Measurements from ENCODE around the gene CNOT4.

DNA sequence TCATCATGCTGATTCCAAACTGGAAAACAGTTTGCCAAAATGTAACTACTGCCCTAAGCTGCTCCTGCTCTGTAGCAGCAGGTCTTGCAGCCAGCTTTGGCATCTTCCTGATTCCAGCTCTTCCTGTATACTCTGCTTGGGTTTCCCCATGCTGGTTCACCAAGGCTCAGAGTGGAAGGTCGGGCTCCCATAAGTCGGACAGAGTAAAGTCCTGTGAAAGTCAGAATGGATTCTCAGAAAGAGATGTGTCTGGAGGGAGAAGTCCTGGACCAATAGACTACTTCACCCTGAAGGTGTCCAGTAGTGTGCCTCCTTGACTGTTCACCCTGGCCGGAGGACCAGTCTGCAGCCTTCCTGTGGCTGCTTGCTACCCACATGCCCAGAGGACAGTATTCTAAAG, 182.4 kb downstream of the CNOT4 start:
- TF ChIP-seq, protein P1, sequence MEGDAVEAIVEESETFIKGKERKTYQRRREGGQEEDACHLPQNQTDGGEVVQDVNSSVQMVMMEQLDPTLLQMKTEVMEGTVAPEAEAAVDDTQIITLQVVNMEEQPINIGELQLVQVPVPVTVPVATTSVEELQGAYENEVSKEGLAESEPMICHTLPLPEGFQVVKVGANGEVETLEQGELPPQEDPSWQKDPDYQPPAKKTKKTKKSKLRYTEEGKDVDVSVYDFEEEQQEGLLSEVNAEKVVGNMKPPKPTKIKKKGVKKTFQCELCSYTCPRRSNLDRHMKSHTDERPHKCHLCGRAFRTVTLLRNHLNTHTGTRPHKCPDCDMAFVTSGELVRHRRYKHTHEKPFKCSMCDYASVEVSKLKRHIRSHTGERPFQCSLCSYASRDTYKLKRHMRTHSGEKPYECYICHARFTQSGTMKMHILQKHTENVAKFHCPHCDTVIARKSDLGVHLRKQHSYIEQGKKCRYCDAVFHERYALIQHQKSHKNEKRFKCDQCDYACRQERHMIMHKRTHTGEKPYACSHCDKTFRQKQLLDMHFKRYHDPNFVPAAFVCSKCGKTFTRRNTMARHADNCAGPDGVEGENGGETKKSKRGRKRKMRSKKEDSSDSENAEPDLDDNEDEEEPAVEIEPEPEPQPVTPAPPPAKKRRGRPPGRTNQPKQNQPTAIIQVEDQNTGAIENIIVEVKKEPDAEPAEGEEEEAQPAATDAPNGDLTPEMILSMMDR (IDR thresholded peaks at IDR 0.05): no peak
- TF ChIP-seq POLR2A (IDR thresholded peaks at IDR 0.05) (no peak), POLR2AphosphoS5 (IDR thresholded peaks at IDR 0.05) (no peak)

Measured in prostate gland (tissue), 2 donors.